Psoas muscle (tissue), 8 donors: ENCODE results near the gene RHOG. TPM values are rescaled to one million over a fixed set of nuclear protein-coding genes. Genes with fewer than 3 reads are reported as not detected.

Experiments
- ATAC-seq, 4 donors: fragments of 200-7000 bp; cut with Tn5 transposase; one replicate each; pipeline ENCODE4 v1.9.1; 2020; ENCODE audit warnings: moderate library complexity in 3 of 4, mild to moderate bottlenecking in 2 of 4
- DNase-seq, 2 donors: peaks; one replicate each; pipeline ENCODE4 v3.0.0-alpha.2; 2020
- H3K27ac ChIP-seq: fragments of 200-600 bp; one replicate; pipeline ENCODE4 v1.8.0; 2022
- H3K27me3 ChIP-seq, 3 donors: fragments of 200-600 bp in 1 of 3; one replicate each; pipeline versions ENCODE4 v1.6.1 to v1.8.0; 2013 to 2022; ENCODE audit warnings: low read length in 2 of 3, mild to moderate bottlenecking in 2 of 3, moderate library complexity in 1 of 3; ENCODE audit not compliant: insufficient read depth in 3 of 3
- H3K36me3 ChIP-seq, 2 donors: fragments of 200-600 bp in 1 of 2; one replicate each; pipeline versions ENCODE4 v1.6.1 to v1.8.0; 2013 to 2022; ENCODE audit warnings: low read depth in 1 of 2, mild to moderate bottlenecking in 1 of 2, moderate library complexity in 1 of 2; ENCODE audit not compliant: insufficient read depth in 1 of 2
- H3K4me1 ChIP-seq: fragments of 200-600 bp; one replicate; pipeline ENCODE4 v1.8.0; 2022
- H3K4me3 ChIP-seq: fragments of 200-600 bp; one replicate; pipeline ENCODE4 v1.8.0; 2022; ENCODE audit warnings: mild to moderate bottlenecking
- H3K9me3 ChIP-seq: fragments of 200-600 bp; one replicate; pipeline ENCODE4 v1.8.0; 2022
- CTCF ChIP-seq: fragments of 200-600 bp; IDR thresholded peaks from one replicate; pipeline ENCODE4 v1.8.0; 2022; ENCODE audit warnings: antibody characterized with exemption
- WGBS, 3 donors: extraction: QIAGEN DNeasy Blood & Tissue Kit; methylation state at CpG; one replicate each; pipeline versions ENCODE4 v1.1.6 to v1.1.7; 2013; 5-methylcytosine and 5-hydroxymethylcytosine counted together
- intact Hi-C, 2 donors: fragments of 100-400 bp; cut with DNase I; formaldehyde crosslinking; loops; one replicate each; pipeline versions ENCODE4 v1.11.0 to v1.14.2; 2022
- polyA plus RNA-seq, 3 donors: library from polyadenylated mRNA; stranded (reverse); fragments of 200-250 nt; gene quantifications; one replicate each; pipeline ENCODE4 v1.2.3, GENCODE V29; 2013
- total RNA-seq, 4 donors: library from RNA; stranded (reverse); fragmentation: NEBNext Ultra II Directional in 2 of 4; extraction: Animal tissue kit (Norgen Biotek cat#: 25700) in 2 of 4; gene quantifications; one replicate each; pipeline versions ENCODE4 v1.2.1 to v1.2.4, GENCODE V29; 2021 to 2023
- donor health status: healthy with polysubstance abuse.
- donor health status: DM: no; HTN: no; CAD: no; lungs with moderate emphysema.
- donor health status: Bipolar disorder and iron deficiency.
- donor health status: healthy.
- donor health status: DM: yes; HTN: yes; CAD: no.
- donor health status: DM: no; HTN: no; CAD: no.
- donor health status: DM: no; HTN: no; CAD: no.
- donor health status: DM: yes; HTN: yes; CAD: no.

The RHOG gene
- total and polyA plus RNA-seq, 7 donors = 22.4 to 80.1 (median 40.9) TPM

GRCh38 chr11:3823303-3823702, 17.5 kb downstream of the RHOG start:
- ATAC-seq (peak; percentile 36 to 69 (median 52)), DNase-seq (no peak)
- no peaks in the 10 kb centered on the region for H3K9me3 ChIP-seq
- intact Hi-C loops = no loop called here
- H3K36me3 ChIP-seq = peaks cover 0 to 21% of the 10 kb centered on the region in 2 donors
- WGBS, 3 donors = 83 to 90% (median 90%) methylated on average over 3 of the region's 3 CpGs
- H3K4me1 ChIP-seq = no peaks in the 10 kb centered on the region
- no peak for TF ChIP-seq CTCF
- H3K4me3 ChIP-seq = no peak overlapping the region
- H3K27ac ChIP-seq = no peak overlapping the region
- no peaks in the 10 kb centered on the region for H3K27me3 ChIP-seq

DNA sequence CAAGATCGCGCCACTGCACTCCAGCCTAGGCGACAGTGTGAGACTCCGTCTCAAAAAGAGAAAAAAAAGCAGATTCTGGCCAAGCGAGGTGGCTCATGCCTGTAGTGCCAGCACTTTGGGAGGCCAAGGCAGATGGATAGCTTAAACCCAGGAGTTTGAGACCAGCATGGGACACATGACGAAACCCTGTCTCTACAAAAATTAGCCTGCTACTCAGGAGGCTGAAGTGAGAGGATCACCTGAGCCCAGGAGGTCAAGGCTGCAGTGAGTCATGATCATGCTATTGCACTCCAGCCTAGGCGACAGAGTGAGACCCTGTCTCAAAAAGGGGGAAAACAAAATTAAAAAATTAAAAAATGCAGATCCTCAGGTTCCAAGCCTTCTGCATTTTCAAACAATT, 18.4 kb downstream of the RHOG start:
- Histone ChIP-seq H3K9me3 (no peaks in the 10 kb centered on the region), H3K27me3 (no peaks in the 10 kb centered on the region), H3K4me1 (no peaks in the 10 kb centered on the region), H3K27ac (no peak overlapping the region), H3K4me3 (no peak overlapping the region), H3K36me3 (peaks cover 0 to 12% of the 10 kb centered on the region in 2 donors)
- no peak for ATAC-seq
- intact Hi-C loops = no loop called here
- WGBS, 3 donors = 92 to 98% (median 96%) methylated on average over 5 to 7 of the region's 7 CpGs
- no peak for DNase-seq
- TF ChIP-seq CTCF = no peak

GRCh38 chr11:3820971-3821370, 19.8 kb downstream of the RHOG start:
- ATAC-seq (no peak), DNase-seq (no peak)
- H3K9me3 ChIP-seq = no peaks in the 10 kb centered on the region
- no peaks in the 10 kb centered on the region for H3K36me3 ChIP-seq
- WGBS, 3 donors = 96 to 100% (median 98%) methylated on average over 2 of the region's 2 CpGs
- no peaks in the 10 kb centered on the region for H3K27me3 ChIP-seq
- H3K4me1 ChIP-seq = no peaks in the 10 kb centered on the region
- TF ChIP-seq CTCF = no peak
- intact Hi-C loops = no loop called here
- H3K4me3 ChIP-seq = no peak overlapping the region
- no peak overlapping the region for H3K27ac ChIP-seq

DNA sequence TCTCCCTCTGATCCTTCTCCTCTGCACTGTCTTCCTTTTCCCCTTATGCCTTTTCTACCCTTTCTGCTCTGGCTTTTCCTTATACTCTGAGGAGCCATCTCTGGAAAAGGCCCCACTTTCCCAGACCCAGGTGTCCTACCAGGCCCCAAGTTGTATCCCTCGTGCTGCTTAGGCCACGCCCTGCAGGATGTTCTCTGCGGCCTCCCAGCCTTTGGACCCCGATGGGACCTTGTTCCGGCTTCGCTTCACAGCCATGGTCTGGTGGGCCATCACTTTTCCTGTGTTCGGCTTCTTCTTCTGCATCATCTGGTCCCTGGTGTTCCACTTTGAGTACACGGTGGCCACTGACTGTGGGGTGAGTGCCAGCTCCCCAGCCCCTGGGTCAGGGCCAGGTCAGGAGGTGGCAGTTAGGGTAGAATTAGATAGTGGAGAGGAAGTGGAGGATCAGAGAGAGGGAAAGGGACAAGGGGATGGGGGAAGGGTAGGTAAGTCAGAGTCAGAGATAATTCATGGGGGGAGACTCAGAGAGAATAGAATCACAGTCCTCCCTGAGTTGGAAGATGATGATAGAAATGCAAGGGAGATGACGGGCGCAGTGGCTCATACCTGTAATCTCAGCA, 23.5 kb downstream of the RHOG start:
- Histone ChIP-seq H3K27ac (no peak overlapping the region), H3K9me3 (no peaks in the 10 kb centered on the region), H3K4me1 (no peaks in the 10 kb centered on the region), H3K27me3 (no peaks in the 10 kb centered on the region), H3K36me3 (no peaks in the 10 kb centered on the region), H3K4me3 (no peak overlapping the region)
- intact Hi-C loops = no loop called here
- DNase-seq = no peak
- 82 to 84% (median 84%) methylated on average over 10 of the region's 10 CpGs for WGBS, 3 donors
- TF ChIP-seq CTCF = no peak
- no peak for ATAC-seq

GRCh38 chr11:3816673-3817072, 24.1 kb downstream of the RHOG start:
- Histone ChIP-seq H3K4me3 (no peak overlapping the region), H3K27ac (no peak overlapping the region), H3K4me1 (no peaks in the 10 kb centered on the region), H3K36me3 (no peaks in the 10 kb centered on the region), H3K27me3 (no peaks in the 10 kb centered on the region), H3K9me3 (no peaks in the 10 kb centered on the region)
- ATAC-seq (no peak), DNase-seq (no peak)
- intact Hi-C loops = no loop called here
- TF ChIP-seq CTCF = no peak
- WGBS, 3 donors = 85 to 95% (median 87%) methylated on average over 2 of the region's 2 CpGs
